ENCODE results near the gene NANOGP8. TPM values are rescaled to one million over a fixed set of nuclear protein-coding genes. Genes with fewer than 3 reads are reported as not detected.

Gene NANOGP8
- polyA plus RNA-seq, 1 donor from 2014 or later: not detected

- Histone ChIP-seq H3K4me2 (ENCODE audit: low read length) (no peak overlapping the region), H3K9ac (ENCODE audit: low read length) (no peak overlapping the region), H4K20me1 (ENCODE audit: insufficient read depth) (no peaks in the 10 kb centered on the region), H3F3A (ENCODE audit: insufficient read depth, low read length, poor library complexity, severe bottlenecking) (no peaks in the 10 kb centered on the region), H3K4me3 (ENCODE audit: low read length) (no peak overlapping the region), H3K27ac (ENCODE audit: low read length) (no peak overlapping the region), H3K9me2 (ENCODE audit: insufficient read depth, low read length) (no peaks in the 10 kb centered on the region), H3K9me3 (ENCODE audit: low read length) (no peaks in the 10 kb centered on the region), H3K27me3 (ENCODE audit: insufficient read depth, low read depth, low read length) (no peaks in the 10 kb centered on the region), H2AFZ (ENCODE audit: low read depth, low read length) (no peak overlapping the region), H3K36me3 (ENCODE audit: insufficient read depth, low read length) (no peaks in the 10 kb centered on the region), H3K79me2 (replicated peaks; ENCODE audit: insufficient read depth, low read length) (no peaks in the 10 kb centered on the region)
- TF ChIP-seq SMC3 (conservative IDR thresholded peaks at IDR 0.05; ENCODE audit: poor library complexity) (no peak), TAF1 (IDR thresholded peaks at IDR 0.05; ENCODE audit: low read depth) (no peak), RAD21 (conservative IDR thresholded peaks at IDR 0.05) (no peak), EZH2 (IDR thresholded peaks at IDR 0.05; ENCODE audit: borderline replicate concordance, insufficient read depth, low read length, poor library complexity, severe bottlenecking) (no peak)
These were observed 14.0 kb downstream of the NANOGP8 start for GRCh38 chr15:35071106-35071505.

- TF ChIP-seq EZH2 (IDR thresholded peaks at IDR 0.05; ENCODE audit: borderline replicate concordance, insufficient read depth, low read length, poor library complexity, severe bottlenecking): no peak
- TF ChIP-seq TAF1 (IDR thresholded peaks at IDR 0.05; ENCODE audit: low read depth): no peak
- no peak for TF ChIP-seq EP300 (conservative IDR thresholded peaks at IDR 0.05; ENCODE audit: poor library complexity, severe bottlenecking)
- no peak for TF ChIP-seq POLR2AphosphoS5 (IDR thresholded peaks at IDR 0.05)
- no peak for TF ChIP-seq REST (IDR thresholded peaks at IDR 0.05; ENCODE audit: borderline replicate concordance)
- TF ChIP-seq SMC3 (conservative IDR thresholded peaks at IDR 0.05; ENCODE audit: poor library complexity): no peak
- TF ChIP-seq MXI1 (conservative IDR thresholded peaks at IDR 0.05; ENCODE audit: poor library complexity, severe bottlenecking): no peak
- no peak for TF ChIP-seq CTCF (IDR thresholded peaks at IDR 0.05; ENCODE audit: poor library complexity, severe bottlenecking)
- no peak for TF ChIP-seq RAD21 (conservative IDR thresholded peaks at IDR 0.05)
- Histone ChIP-seq H3F3A (ENCODE audit: insufficient read depth, low read length, poor library complexity, severe bottlenecking) (no peaks in the 10 kb centered on the region), H3K79me2 (replicated peaks; ENCODE audit: insufficient read depth, low read length) (no peaks in the 10 kb centered on the region), H3K27me3 (ENCODE audit: insufficient read depth, low read depth, low read length) (no peaks in the 10 kb centered on the region), H3K4me3 (ENCODE audit: low read length) (no peak overlapping the region), H2AFZ (ENCODE audit: low read depth, low read length) (no peak overlapping the region), H3K9me2 (ENCODE audit: insufficient read depth, low read length) (no peaks in the 10 kb centered on the region), H3K9ac (ENCODE audit: low read length) (no peak overlapping the region), H3K9me3 (ENCODE audit: low read length) (no peaks in the 10 kb centered on the region), H3K4me2 (ENCODE audit: low read length) (no peak overlapping the region), H4K20me1 (ENCODE audit: insufficient read depth) (no peaks in the 10 kb centered on the region), H3K27ac (ENCODE audit: low read length) (no peak overlapping the region), H3K36me3 (ENCODE audit: insufficient read depth, low read length) (no peaks in the 10 kb centered on the region)
These were observed 16.1 kb downstream of the NANOGP8 start for GRCh38 chr15:35068846-35069475.
